WTC11 (cell line): ENCODE results near the gene PBX4. TPM values are rescaled to one million over a fixed set of nuclear protein-coding genes. Genes with fewer than 3 reads are reported as not detected.

Experiments
- ATAC-seq: fragments of 200-7000 bp; cut with Tn5 transposase; 2 replicates; pipeline ENCODE4 v1.10.0; 2021; ENCODE audit warnings: mild to moderate bottlenecking, moderate library complexity
- CTCF ChIA-PET: fragments of 300-600 bp; sonication (Branson Sonifier 250); formaldehyde crosslinking; loops from one replicate; lab custom pipeline; 2021; ENCODE audit warnings: antibody characterized with exemption; lab: Charles Lee
- POLR2A ChIA-PET: fragments of 350-600 bp; sonication (Branson Sonifier 250); formaldehyde crosslinking; loops from one replicate; lab custom pipeline; 2021; ENCODE audit warnings: antibody characterized with exemption; lab: Charles Lee
- DNase-seq: peaks from one replicate; pipeline ENCODE4 v3.0.0; 2021; ENCODE audit warnings: low spot score
- H3K27ac Mint-ChIP-seq: 2 replicates; pipeline ENCODE4 v1.8.0; 2021; ENCODE audit warnings: mixed read lengths
- H3K27me3 Mint-ChIP-seq: 2 replicates; pipeline ENCODE4 v1.8.0; 2021; ENCODE audit warnings: low read depth, mild to moderate bottlenecking, moderate library complexity, mixed read lengths
- H3K36me3 Mint-ChIP-seq: 2 replicates; pipeline ENCODE4 v1.8.0; 2021; ENCODE audit warnings: mixed read lengths
- H3K4me1 Mint-ChIP-seq: 2 replicates; pipeline ENCODE4 v1.8.0; 2022; ENCODE audit warnings: mixed read lengths
- H3K4me3 Mint-ChIP-seq: 2 replicates; pipeline ENCODE4 v1.8.0; 2021; ENCODE audit warnings: mild to moderate bottlenecking, moderate library complexity, mixed read lengths
- H3K9me3 Mint-ChIP-seq: 2 replicates; pipeline ENCODE4 v1.8.0; 2021; ENCODE audit warnings: mixed read lengths
- ELF4 ChIP-seq: sonication (generic); formaldehyde crosslinking; IDR thresholded peaks from 2 replicates; pipeline ENCODE4 v1.8.1; 2022; ENCODE audit warnings: low read depth, mild to moderate bottlenecking, moderate library complexity, missing genetic modification reagents
- FOXJ3 ChIP-seq: sonication (generic); formaldehyde crosslinking; IDR thresholded peaks from 2 replicates; pipeline ENCODE4 v1.9.0; 2021; ENCODE audit warnings: missing genetic modification reagents, mild to moderate bottlenecking, borderline replicate concordance
- FOXK1 ChIP-seq: sonication (generic); formaldehyde crosslinking; IDR thresholded peaks from 2 replicates; pipeline ENCODE4 v1.8.0; 2022; ENCODE audit warnings: mild to moderate bottlenecking, moderate library complexity, missing genetic modification reagents
- GABPB1 ChIP-seq: sonication (generic); formaldehyde crosslinking; IDR thresholded peaks from 2 replicates; pipeline ENCODE4 v1.8.1; 2023; ENCODE audit warnings: mild to moderate bottlenecking, missing genetic modification reagents
- KAT7 ChIP-seq: sonication (generic); formaldehyde crosslinking; IDR thresholded peaks from 2 replicates; pipeline ENCODE4 v1.8.1; 2023; ENCODE audit warnings: missing genetic modification reagents, mild to moderate bottlenecking, borderline replicate concordance
- NFE2L1 ChIP-seq: sonication (generic); formaldehyde crosslinking; IDR thresholded peaks from 2 replicates; pipeline ENCODE4 v1.8.1; 2023; ENCODE audit warnings: missing genetic modification reagents
- NR2C2 ChIP-seq: sonication (generic); formaldehyde crosslinking; IDR thresholded peaks from 2 replicates; pipeline ENCODE4 v1.8.0; 2022; ENCODE audit warnings: mild to moderate bottlenecking, missing genetic modification reagents
- RORB ChIP-seq: fragments of 250-450 bp; sonication (Bioruptor Pico); IDR thresholded peaks from 2 replicates; pipeline ENCODE4 v1.9.0; 2021; ENCODE audit warnings: mild to moderate bottlenecking
- TEAD1 ChIP-seq: sonication (generic); formaldehyde crosslinking; IDR thresholded peaks from 2 replicates; pipeline ENCODE4 v1.8.0; 2022; ENCODE audit warnings: mild to moderate bottlenecking, missing genetic modification reagents
- TP53 ChIP-seq: sonication (generic); formaldehyde crosslinking; IDR thresholded peaks from 2 replicates; pipeline ENCODE4 v1.8.1; 2023; ENCODE audit warnings: mild to moderate bottlenecking, missing genetic modification reagents
- ZNF121 ChIP-seq: sonication (generic); formaldehyde crosslinking; IDR thresholded peaks from 2 replicates; pipeline ENCODE4 v1.8.0; 2023; ENCODE audit warnings: missing genetic modification reagents
- ZNF396 ChIP-seq: fragments of 250-450 bp; sonication (Bioruptor Pico); IDR thresholded peaks from 2 replicates; pipeline ENCODE4 v1.8.0; 2021; ENCODE audit warnings: mild to moderate bottlenecking, moderate library complexity, borderline replicate concordance
- ZNF671 ChIP-seq: fragments of 250-450 bp; sonication (Bioruptor Pico); IDR thresholded peaks from 2 replicates; pipeline ENCODE4 v1.8.0; 2021; ENCODE audit warnings: mild to moderate bottlenecking
- total RNA-seq: library from RNA; stranded (reverse); gene quantifications from 3 replicates; pipeline ENCODE4 v1.2.3, GENCODE V29; 2021
- TF ChIP-seq, protein P1 (sequence below): sonication (generic); formaldehyde crosslinking; IDR thresholded peaks from 2 replicates; pipeline ENCODE4 v1.8.1; 2022; ENCODE audit warnings: mild to moderate bottlenecking, moderate library complexity, missing genetic modification reagents
- TF ChIP-seq, protein P2 (sequence below): sonication (generic); formaldehyde crosslinking; IDR thresholded peaks from 2 replicates; pipeline ENCODE4 v1.8.1; 2022; ENCODE audit warnings: low read depth, missing genetic modification reagents, borderline replicate concordance
- TF ChIP-seq, protein P3 (sequence below): fragments of 250-450 bp; sonication (Bioruptor Pico); conservative IDR thresholded peaks from 2 replicates; pipeline ENCODE4 v1.9.0; 2021; ENCODE audit warnings: mild to moderate bottlenecking
- TF ChIP-seq, protein P4 (sequence below): fragments of 200-600 bp; IDR thresholded peaks from 2 replicates; pipeline ENCODE4 v1.8.0; 2022; ENCODE audit warnings: antibody characterized with exemption
- TF ChIP-seq, protein P5 (sequence below): sonication (generic); formaldehyde crosslinking; IDR thresholded peaks from 2 replicates; pipeline ENCODE4 v1.8.0; 2022; ENCODE audit warnings: mild to moderate bottlenecking, missing genetic modification reagents
- TF ChIP-seq, protein P6 (sequence below): fragments of 250-450 bp; sonication (Bioruptor Pico); IDR thresholded peaks from 2 replicates; pipeline ENCODE4 v2.1.2; 2022; ENCODE audit warnings: mild to moderate bottlenecking, moderate library complexity
- TF ChIP-seq, protein P7 (sequence below): fragments of 250-450 bp; sonication (Bioruptor Pico); IDR thresholded peaks from 2 replicates; pipeline ENCODE4 v1.8.0; 2021; ENCODE audit warnings: mild to moderate bottlenecking
- TF ChIP-seq, protein P8 (sequence below): fragments of 250-450 bp; sonication (Bioruptor Pico); IDR thresholded peaks from 2 replicates; pipeline ENCODE4 v1.9.0; 2021; ENCODE audit warnings: mild to moderate bottlenecking

The PBX4 gene
- total RNA-seq, 1 experiment from 2014 or later = 3.2 TPM

DNA sequence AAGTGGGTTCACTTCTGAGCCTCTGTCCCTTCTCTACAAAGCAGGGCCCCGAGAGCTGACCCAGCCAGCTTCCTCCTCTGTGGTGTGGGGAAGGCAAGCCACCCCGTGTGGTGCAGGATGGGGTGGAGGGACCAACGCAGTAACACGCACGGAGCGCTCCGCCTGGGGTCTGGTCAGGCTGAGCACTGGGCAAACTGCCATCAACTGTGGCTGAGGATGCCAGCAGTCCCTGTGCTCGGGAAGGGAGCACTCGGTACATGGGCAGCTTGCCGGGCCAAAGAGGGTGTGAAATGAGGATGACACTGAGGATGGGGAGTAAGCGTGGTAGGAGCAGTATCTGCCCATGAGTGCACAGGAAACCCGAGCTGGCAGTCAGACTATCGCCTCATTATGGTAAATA is 32.6 kb upstream of the PBX4 start:
- DNase-seq = no peak
- ChIA-PET CTCF (interaction anchor here (0.8 to 1.2 kb wide), 2 partner anchors 97 to 98 kb away, joined by 3 to 4 read pairs; no protein-coding TSS in a partner anchor), POLR2A (interaction anchor here (1.0 kb wide), 1 partner anchor 29 kb away, joined by 4 read pairs; no protein-coding TSS in a partner anchor)
- H3K4me1 Mint-ChIP-seq = no peaks in the 10 kb centered on the region
- no peaks in the 10 kb centered on the region for H3K9me3 Mint-ChIP-seq
- TF ChIP-seq, protein P1, sequence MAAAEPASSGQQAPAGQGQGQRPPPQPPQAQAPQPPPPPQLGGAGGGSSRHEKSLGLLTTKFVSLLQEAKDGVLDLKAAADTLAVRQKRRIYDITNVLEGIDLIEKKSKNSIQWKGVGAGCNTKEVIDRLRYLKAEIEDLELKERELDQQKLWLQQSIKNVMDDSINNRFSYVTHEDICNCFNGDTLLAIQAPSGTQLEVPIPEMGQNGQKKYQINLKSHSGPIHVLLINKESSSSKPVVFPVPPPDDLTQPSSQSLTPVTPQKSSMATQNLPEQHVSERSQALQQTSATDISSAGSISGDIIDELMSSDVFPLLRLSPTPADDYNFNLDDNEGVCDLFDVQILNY (CRISPR knock-in tag) = no peak
- TF ChIP-seq, protein P2, sequence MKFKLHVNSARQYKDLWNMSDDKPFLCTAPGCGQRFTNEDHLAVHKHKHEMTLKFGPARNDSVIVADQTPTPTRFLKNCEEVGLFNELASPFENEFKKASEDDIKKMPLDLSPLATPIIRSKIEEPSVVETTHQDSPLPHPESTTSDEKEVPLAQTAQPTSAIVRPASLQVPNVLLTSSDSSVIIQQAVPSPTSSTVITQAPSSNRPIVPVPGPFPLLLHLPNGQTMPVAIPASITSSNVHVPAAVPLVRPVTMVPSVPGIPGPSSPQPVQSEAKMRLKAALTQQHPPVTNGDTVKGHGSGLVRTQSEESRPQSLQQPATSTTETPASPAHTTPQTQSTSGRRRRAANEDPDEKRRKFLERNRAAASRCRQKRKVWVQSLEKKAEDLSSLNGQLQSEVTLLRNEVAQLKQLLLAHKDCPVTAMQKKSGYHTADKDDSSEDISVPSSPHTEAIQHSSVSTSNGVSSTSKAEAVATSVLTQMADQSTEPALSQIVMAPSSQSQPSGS (CRISPR knock-in tag) = no peak
- TF ChIP-seq ZNF396 = no peak
- no peak for TF ChIP-seq KAT7 (CRISPR knock-in tag)
- TF ChIP-seq, protein P3, sequence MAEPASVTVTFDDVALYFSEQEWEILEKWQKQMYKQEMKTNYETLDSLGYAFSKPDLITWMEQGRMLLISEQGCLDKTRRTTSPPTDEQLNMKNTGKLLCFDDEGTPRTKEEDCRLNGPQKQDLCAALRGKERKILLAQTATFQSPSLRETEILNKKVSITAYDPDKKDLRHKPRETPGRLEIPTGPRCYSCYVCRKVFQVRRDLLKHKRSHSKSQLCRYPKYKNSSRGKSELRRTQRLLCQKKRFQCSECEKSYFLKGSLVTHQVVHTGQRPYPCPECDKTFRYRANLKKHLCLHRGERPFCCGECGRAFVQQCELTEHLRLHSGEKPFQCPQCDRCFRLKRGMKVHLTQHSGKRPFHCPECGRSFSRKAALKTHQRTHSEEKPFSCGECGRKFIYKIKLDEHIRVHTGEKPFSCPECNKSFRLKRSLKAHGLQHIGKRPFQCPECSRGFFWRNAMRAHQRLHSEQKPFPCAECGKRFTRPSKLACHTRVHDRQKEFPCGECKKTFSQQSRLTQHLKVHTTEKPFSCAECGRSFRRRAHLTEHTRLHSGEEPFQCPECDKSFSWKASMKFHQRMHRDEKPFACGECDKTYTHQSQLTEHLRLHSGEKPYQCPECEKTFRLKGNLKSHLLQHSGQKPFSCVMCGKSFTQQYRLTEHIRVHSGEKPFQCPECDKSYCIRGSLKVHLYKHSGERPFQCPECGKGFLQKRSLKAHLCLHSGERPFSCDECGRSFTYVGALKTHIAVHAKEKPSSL (CRISPR knock-in tag) = no peak
- TF ChIP-seq, protein P4, sequence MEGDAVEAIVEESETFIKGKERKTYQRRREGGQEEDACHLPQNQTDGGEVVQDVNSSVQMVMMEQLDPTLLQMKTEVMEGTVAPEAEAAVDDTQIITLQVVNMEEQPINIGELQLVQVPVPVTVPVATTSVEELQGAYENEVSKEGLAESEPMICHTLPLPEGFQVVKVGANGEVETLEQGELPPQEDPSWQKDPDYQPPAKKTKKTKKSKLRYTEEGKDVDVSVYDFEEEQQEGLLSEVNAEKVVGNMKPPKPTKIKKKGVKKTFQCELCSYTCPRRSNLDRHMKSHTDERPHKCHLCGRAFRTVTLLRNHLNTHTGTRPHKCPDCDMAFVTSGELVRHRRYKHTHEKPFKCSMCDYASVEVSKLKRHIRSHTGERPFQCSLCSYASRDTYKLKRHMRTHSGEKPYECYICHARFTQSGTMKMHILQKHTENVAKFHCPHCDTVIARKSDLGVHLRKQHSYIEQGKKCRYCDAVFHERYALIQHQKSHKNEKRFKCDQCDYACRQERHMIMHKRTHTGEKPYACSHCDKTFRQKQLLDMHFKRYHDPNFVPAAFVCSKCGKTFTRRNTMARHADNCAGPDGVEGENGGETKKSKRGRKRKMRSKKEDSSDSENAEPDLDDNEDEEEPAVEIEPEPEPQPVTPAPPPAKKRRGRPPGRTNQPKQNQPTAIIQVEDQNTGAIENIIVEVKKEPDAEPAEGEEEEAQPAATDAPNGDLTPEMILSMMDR = no peak
- TF ChIP-seq, protein P5, sequence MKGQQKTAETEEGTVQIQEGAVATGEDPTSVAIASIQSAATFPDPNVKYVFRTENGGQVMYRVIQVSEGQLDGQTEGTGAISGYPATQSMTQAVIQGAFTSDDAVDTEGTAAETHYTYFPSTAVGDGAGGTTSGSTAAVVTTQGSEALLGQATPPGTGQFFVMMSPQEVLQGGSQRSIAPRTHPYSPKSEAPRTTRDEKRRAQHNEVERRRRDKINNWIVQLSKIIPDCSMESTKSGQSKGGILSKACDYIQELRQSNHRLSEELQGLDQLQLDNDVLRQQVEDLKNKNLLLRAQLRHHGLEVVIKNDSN = no peak
- no peak for TF ChIP-seq FOXJ3
- TF ChIP-seq, protein P6, sequence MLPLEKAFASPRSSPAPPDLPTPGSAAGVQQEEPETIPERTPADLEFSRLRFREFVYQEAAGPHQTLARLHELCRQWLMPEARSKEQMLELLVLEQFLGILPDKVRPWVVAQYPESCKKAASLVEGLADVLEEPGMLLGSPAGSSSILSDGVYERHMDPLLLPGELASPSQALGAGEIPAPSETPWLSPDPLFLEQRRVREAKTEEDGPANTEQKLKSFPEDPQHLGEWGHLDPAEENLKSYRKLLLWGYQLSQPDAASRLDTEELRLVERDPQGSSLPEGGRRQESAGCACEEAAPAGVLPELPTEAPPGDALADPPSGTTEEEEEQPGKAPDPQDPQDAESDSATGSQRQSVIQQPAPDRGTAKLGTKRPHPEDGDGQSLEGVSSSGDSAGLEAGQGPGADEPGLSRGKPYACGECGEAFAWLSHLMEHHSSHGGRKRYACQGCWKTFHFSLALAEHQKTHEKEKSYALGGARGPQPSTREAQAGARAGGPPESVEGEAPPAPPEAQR = no peak
- no peak for TF ChIP-seq ZNF671
- no peak for TF ChIP-seq GABPB1 (CRISPR knock-in tag)
- TF ChIP-seq NR2C2 (CRISPR knock-in tag) = no peak
- no peak for TF ChIP-seq TP53 (CRISPR knock-in tag)
- no peak overlapping the region for H3K27ac Mint-ChIP-seq
- ATAC-seq = no peak
- peaks cover 59% of the 10 kb centered on the region for H3K36me3 Mint-ChIP-seq
- H3K4me3 Mint-ChIP-seq = no peak overlapping the region
- H3K27me3 Mint-ChIP-seq = no peaks in the 10 kb centered on the region

DNA sequence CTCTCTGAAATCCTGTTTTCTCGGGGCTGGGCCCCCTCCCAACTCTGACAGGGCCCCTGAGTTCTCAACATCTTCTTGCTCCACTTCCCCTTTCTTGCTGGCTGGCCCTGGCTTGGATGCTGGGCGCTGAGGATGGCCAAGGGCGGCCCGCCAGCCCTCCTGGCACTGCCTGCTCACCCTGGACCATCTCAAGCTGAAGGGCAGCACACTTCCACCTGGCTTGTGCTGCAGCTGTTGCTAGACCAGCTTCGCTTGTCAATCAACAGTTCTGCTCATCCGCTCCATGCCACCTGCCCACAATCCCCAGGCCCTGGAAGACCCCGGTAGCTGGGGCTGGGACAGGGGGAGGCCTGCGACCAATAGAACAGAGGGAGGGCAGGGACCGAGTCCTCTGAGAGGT is 31.8 kb upstream of the PBX4 start:
- Mint-ChIP-seq H3K4me1 (no peaks in the 10 kb centered on the region), H3K27me3 (no peaks in the 10 kb centered on the region), H3K4me3 (no peak overlapping the region), H3K27ac (no peak overlapping the region), H3K9me3 (no peaks in the 10 kb centered on the region), H3K36me3 (peaks cover 51% of the 10 kb centered on the region)
- ChIA-PET POLR2A (no interaction called here), CTCF (interaction anchor here (0.8 to 1.2 kb wide), 2 partner anchors 96 to 97 kb away, joined by 3 to 4 read pairs; no protein-coding TSS in a partner anchor)
- no peak for DNase-seq
- no peak for ATAC-seq
- TF ChIP-seq, protein P7, sequence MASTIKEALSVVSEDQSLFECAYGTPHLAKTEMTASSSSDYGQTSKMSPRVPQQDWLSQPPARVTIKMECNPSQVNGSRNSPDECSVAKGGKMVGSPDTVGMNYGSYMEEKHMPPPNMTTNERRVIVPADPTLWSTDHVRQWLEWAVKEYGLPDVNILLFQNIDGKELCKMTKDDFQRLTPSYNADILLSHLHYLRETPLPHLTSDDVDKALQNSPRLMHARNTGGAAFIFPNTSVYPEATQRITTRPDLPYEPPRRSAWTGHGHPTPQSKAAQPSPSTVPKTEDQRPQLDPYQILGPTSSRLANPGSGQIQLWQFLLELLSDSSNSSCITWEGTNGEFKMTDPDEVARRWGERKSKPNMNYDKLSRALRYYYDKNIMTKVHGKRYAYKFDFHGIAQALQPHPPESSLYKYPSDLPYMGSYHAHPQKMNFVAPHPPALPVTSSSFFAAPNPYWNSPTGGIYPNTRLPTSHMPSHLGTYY = no peak
- TF ChIP-seq TEAD1 (no peak), FOXK1 (CRISPR knock-in tag) (no peak), RORB (CRISPR knock-in tag) (no peak), NFE2L1 (CRISPR knock-in tag) (no peak), ELF4 (CRISPR knock-in tag) (no peak), ZNF121 (CRISPR knock-in tag) (no peak)
- TF ChIP-seq, protein P8, sequence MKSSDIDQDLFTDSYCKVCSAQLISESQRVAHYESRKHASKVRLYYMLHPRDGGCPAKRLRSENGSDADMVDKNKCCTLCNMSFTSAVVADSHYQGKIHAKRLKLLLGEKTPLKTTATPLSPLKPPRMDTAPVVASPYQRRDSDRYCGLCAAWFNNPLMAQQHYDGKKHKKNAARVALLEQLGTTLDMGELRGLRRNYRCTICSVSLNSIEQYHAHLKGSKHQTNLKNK (CRISPR knock-in tag) = no peak
- TF ChIP-seq, protein P2 (CRISPR knock-in tag) = no peak
